Pulmonary artery endothelial cell (primary cell): ENCODE data around the gene SNX22. TPM values are rescaled to one million over a fixed set of nuclear protein-coding genes. Genes with fewer than 3 reads are reported as not detected.
"Not testable (repeated sequence)": the region's sequence is repeated elsewhere in the genome, so short reads cannot be mapped to it uniquely, and the experiment has no call there.

ENCODE experiments used
- DNase-seq: peaks from one replicate; pipeline ENCODE4 v3.0.0-alpha.2; 2011; ENCODE audit warnings: low read depth, low spot score
- total RNA-seq: library from RNA; depleted of rRNA; stranded (reverse); fragments of >200 nt; gene quantifications from 2 replicates; pipeline ENCODE4 v1.2.3, GENCODE V29; 2014

The SNX22 gene
- 1.3 and 3.6 TPM in 2 replicates for total RNA-seq

DNA sequence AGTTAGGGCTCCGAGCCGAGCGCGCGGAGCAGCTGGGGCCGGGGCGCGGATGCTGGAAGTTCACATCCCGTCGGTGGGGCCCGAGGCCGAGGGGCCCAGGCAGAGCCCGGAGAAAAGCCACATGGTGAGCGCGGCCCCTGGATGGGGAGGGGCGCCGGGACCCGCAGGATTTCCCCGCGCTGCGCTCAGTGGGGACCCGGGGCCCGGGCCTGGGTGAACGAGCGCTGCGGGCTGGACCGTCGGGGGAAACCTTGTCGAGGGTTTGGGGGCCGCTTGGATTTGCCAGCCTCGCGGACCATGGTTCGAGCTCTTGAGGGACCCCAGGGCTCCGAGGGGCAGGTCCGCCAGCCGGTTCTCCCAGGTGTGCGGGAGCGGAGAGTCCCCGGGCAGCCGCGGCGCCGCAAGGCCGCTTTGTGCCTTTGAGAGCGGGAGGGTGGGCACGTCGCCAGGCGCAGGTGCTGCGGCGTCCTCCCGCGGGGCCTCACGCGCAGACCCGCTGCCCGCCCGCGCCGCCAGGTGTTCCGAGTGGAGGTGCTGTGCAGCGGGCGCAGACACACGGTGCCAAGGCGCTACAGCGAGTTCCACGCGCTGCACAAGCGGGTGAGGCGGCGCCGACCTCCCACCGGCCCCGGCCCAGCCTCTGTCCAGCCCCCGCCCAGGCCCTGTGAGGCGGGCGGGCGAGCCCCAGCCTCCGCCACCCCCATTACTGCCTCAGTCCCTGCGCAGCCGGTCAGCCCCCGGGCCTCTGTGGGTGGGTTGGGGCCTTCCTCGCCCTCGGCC lies at the start of gene SNX22:
SNX22 (plus strand) TSS at position 5 of the 780 bp plus-strand sequence; CDS start at position 50, 45 bp downstream.
- no peak for DNase-seq

GRCh38 chr15:64102497-64102896 lies 49.0 kb upstream of the SNX22 start:
- no peak for DNase-seq

DNA sequence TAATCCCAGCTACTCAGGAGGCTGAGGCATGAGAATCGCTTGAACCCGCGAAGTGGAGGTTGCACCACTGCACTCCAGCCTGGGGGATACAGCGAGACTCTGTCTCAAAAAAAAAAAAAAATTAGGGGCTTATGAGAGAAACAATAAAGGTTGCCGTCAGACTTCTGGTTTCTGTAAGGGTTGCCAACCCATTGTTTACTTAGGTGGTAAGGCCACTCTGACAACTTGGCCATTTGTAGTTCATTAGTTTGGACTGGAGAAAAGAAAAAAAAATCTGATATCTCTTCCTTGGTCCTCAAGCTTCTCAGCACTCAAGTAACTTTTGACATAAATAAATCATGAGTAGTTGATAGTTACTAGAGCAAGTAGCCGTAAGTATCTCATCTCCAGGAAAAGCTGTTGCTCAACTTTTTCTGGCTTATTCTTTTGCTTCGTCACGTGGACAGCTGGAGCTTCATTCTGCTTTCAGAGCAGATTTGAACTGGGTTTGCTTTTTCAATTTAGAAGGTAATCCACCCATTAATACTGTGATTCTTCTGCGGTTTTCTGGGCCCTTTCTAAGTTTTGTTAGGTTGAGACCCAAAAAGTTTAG lies 46.3 kb upstream of the SNX22 start:
- DNase-seq: no peak

GRCh38 chr15:64107337-64107736 lies 44.2 kb upstream of the SNX22 start:
- DNase-seq: no peak

GRCh38 chr15:64110108-64110701 lies 41.3 kb upstream of the SNX22 start:
- DNase-seq: not testable (repeated sequence)

- no peak for DNase-seq
Observed at GRCh38 chr15:64110950-64111678, 40.4 kb upstream of the SNX22 start.

GRCh38 chr15:64111679-64112050 lies 39.9 kb upstream of the SNX22 start:
- DNase-seq: no peak

GRCh38 chr15:64112073-64112772 lies 39.3 kb upstream of the SNX22 start:
- no peak for DNase-seq

- no peak for DNase-seq
Observed at GRCh38 chr15:64112904-64113303, 38.6 kb upstream of the SNX22 start.

DNA sequence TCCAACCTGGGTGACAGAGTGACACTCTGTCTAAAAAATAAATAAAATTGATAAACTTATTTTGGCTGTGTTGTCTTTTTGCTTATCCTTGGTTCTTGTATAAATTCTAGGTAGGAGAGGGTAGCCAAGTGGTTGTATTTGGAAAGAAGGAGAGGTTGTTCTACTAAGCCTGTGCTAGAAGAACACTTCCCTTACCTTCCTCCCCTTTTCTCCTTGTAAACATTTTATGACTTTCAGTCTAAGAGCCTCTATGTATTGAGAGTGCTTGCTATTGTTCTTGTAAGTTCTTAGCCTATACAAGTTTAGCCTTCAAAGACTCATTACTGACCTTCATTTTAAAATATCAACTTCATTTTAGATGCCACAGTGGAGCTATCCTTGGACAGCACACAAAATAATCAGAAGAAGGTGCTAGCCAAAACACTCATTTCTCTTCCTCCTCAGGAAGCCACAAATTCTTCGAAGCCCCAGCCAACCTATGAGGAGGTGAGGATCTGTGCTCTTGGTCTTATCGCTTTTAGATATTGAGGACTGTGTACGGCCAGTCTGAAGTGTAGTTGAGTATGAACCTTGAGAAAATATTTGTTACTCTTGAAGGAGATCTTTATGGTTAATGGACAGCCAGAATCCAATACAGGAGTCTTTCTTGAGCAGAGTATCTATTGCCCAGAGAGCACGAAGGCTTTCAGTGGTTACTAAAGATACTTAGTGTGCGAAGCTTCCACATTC lies 33.6 kb upstream of the SNX22 start:
- DNase-seq: no peak

DNA sequence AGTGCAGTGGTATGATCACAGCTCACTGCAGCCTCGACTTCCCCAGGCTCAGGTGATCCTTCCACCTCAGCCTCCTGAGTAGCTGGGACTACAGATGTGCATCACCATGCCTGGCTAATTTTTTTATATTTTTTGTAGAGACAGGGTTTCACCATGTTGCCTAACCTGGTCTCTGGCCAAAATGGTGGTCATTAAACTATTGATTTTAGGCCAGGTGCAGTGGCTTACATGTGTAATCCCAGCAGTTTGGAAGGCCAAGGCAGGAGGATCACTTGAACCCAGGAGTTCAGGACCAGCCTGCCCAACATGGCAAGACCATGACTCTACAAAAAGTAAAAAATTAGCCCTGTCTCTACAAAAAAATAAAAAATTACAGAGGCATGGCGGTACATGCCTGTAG lies 31.2 kb upstream of the SNX22 start:
- not testable (repeated sequence) for DNase-seq

DNA sequence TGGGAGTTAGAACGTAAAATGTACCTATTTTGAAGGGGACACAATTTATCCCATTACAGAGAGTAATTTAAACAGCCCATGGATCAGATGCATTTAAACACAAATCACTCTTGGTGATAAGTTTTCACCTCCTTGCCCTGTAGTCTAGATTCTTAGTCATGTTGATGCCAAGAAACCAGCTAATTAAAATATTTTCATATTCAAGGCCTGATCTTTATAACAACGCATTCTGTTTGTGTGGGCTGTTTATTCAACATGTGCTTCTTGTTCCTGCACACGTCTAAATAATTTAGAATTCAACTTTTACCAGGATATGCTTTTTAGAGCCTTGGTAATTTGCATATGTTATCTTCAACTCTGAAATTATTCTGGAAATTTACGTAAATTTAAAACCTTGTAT lies 29.9 kb upstream of the SNX22 start:
- DNase-seq: no peak

- DNase-seq: no peak
Observed at GRCh38 chr15:64122444-64122843, 29.1 kb upstream of the SNX22 start.

DNA sequence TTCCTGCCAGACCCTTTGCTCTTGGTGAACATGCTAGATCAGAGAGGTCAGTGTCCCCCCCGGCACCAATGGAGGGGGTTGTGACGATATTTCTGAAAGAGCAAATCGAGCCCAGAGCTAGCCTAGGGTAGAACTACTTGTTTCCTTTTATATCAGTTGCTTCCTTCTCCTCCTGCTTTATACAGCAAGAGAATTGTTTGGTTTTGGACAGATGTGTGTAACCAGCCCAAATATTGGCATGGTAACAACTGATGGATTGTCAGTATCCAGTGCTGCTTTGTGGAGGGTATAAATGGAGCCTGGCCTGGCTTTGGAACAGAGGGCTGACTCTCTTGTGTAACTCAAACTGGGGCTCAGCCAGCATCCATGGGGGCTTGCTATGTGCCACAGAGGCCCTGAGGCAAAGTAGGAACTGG lies 28.6 kb upstream of the SNX22 start:
- DNase-seq: no peak

DNA sequence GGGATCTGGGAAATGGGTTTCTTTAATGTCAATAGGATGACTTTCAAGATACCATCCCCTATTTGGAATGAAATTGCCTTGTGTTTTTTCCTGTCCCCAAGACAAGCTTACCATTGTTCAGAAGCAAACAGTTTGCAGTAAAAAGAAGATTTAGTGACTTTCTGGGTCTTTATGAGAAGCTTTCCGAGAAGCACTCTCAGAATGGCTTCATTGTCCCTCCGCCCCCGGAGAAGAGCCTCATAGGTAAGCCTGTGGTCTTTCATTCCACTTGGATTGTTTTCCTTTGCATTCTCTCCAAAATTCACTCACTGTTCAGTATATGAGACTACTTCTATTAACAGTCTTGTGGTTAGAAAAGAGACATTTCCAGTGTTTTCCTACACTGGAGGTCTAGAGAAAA lies 25.6 kb upstream of the SNX22 start:
- no peak for DNase-seq

GRCh38 chr15:64127521-64128270 lies 23.8 kb upstream of the SNX22 start:
- DNase-seq: no peak

DNA sequence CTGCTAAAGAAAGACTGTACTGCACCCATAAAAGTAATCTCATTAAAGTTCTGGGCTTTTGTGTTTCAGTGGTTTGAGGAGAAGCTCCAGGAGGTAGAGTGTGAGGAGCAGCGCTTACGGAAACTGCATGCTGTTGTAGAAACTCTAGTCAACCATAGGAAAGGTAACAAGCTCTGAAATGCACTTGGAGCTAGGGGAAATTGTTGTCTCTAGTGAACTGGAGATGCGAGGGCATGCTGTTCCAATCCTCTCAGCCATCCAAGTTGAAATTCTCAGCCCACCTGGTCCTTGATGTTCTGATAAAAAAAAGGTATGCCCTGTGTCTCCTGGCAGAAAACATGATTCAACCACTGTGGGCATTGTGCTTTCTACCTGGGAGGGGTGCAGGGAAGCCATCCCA lies 21.4 kb upstream of the SNX22 start:
- no peak for DNase-seq

- DNase-seq: no peak
Observed at GRCh38 chr15:64131547-64131946, 20.0 kb upstream of the SNX22 start.

GRCh38 chr15:64132217-64132616 lies 19.3 kb upstream of the SNX22 start:
- no peak for DNase-seq
